A673 (cell line): ENCODE measurements around the gene SSNA1.

Source experiments
- CTCF ChIP-seq: fragments of 300-800, 200-600 bp; sonication (generic); conservative IDR thresholded peaks from 2 replicates; pipeline ENCODE4 v1.5.1; 2017; ENCODE audit warnings: low read depth, mild to moderate bottlenecking, antibody characterized with exemption, low read length, moderate library complexity, mixed read lengths
- EZH2 ChIP-seq: fragments of 200-600 bp; sonication (generic); IDR thresholded peaks from 2 replicates; pipeline ENCODE4 v1.6.1; 2017; ENCODE audit warnings: borderline replicate concordance, low read depth, mild to moderate bottlenecking, mixed read lengths, antibody characterized with exemption, low read length; ENCODE audit not compliant: poor library complexity, severe bottlenecking

GRCh38 chr9:137199411-137200121, 11.1 kb downstream of the SSNA1 start:
- TF ChIP-seq EZH2 (no peak), CTCF (no peak)
